Panc1 (cell line): Measurements from ENCODE around the gene OR6J1.

Experiments
- CTCF ChIP-seq: fragments of 450-650 bp; IDR thresholded peaks from 2 replicates; pipeline ENCODE4 v1.5.1; 2017; ENCODE audit warnings: mild to moderate bottlenecking
- POLR2AphosphoS5 ChIP-seq: IDR thresholded peaks from 2 replicates; pipeline ENCODE4 v1.6.1; 2012; ENCODE audit warnings: mild to moderate bottlenecking, low read depth, low read length, moderate library complexity
- SIN3A ChIP-seq: IDR thresholded peaks from 2 replicates; pipeline ENCODE4 v1.6.1; 2012; ENCODE audit warnings: low read depth, mild to moderate bottlenecking, low read length, moderate library complexity, borderline replicate concordance; ENCODE audit not compliant: insufficient read depth

- TF ChIP-seq CTCF: no peak
- no peak for TF ChIP-seq POLR2AphosphoS5
- TF ChIP-seq SIN3A: no peak
Observed at GRCh38 chr14:22668863-22669262, 24.7 kb upstream of the OR6J1 start.
